GM11168 (cell line): ENCODE data around the gene GADD45A.

ENCODE experiments used
- in situ Hi-C: fragments of 300-500 bp; cut with MboI; formaldehyde crosslinking; loops from one replicate; pipeline ENCODE4 v1.12.0; 2022; ENCODE audit warnings: low sequenced_read_pairs; ENCODE audit not compliant: unreplicated experiment

GADD45A gene

GRCh38 chr1:67736750-67737149, 51.7 kb downstream of the GADD45A start:
- in situ Hi-C loops: loop anchor here (25.0 kb wide), 1 partner anchor 524 kb away; no protein-coding TSS in a partner anchor

- in situ Hi-C loops: loop anchor here (25.0 kb wide), 1 partner anchor 526 kb away; no protein-coding TSS in a partner anchor
Measured at GRCh38 chr1:67737875-67738274, 52.9 kb downstream of the GADD45A start.
